SW480 (cell line): ENCODE results near the gene FBXL14.
"Not testable (repeated sequence)": the region's sequence is repeated elsewhere in the genome, so short reads cannot be mapped to it uniquely, and the experiment has no call there.

Experiments used
- DNase-seq: peaks from one replicate; pipeline ENCODE4 v3.0.0-alpha.2; 2016; ENCODE audit warnings: low spot score

FBXL14 gene

DNA sequence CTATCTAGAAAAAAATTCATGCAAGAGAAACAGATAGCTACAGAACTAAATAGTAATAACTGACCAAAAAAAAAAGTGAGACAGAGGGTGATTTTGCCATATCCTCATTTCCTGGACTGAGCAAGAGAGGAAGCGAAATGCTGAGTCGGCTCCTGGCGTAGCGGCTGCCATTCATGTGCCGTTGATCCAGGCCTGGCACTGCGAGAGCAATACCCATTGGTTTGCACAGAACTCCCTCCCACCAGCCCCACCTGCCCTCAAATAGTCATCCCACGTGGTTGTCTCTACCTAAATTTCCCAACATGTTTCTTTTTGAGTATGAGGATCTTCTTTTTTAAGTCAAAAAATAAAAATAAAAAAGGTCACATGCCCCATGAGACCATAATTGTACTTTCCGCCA is 25.2 kb upstream of the FBXL14 start:
- DNase-seq = no peak

DNA sequence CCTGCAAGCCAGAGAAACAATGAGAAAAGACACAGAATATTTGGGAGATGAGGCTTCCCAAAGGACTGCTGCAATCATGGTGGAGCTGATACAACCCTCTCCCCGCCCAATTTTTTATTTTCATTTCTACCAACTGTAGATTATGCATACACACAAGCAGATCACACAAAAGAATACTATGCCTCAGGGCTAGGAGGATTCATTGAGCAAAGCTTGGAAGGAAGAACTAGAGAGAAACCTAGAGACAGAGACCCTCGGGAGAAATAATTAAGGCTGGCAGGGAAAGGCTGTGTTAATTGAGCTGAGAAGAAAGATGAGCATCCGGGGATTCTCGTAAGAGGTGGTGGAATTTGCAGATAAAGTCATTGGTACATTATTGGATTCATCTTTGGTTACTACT is 24.8 kb upstream of the FBXL14 start:
- DNase-seq = no peak

DNA sequence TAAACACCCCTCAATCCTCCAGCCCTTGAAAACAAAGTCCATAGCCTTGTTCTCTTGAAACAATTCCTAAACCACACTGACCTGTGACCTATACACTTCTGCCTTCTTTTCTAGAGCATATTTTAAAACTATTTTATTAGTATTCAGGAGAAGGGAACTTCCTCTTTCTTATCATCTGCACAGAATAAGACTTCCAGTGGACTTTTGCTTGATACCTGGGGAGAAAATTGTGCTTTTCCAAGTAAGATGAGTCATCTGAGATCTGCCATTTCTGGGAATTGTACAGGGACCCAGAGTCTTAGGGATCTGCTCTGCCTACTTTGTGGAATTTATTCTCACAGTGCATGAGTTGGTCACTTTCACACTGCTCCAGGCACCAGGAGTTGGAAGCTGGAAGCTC is 24.1 kb upstream of the FBXL14 start:
- no peak for DNase-seq

DNA sequence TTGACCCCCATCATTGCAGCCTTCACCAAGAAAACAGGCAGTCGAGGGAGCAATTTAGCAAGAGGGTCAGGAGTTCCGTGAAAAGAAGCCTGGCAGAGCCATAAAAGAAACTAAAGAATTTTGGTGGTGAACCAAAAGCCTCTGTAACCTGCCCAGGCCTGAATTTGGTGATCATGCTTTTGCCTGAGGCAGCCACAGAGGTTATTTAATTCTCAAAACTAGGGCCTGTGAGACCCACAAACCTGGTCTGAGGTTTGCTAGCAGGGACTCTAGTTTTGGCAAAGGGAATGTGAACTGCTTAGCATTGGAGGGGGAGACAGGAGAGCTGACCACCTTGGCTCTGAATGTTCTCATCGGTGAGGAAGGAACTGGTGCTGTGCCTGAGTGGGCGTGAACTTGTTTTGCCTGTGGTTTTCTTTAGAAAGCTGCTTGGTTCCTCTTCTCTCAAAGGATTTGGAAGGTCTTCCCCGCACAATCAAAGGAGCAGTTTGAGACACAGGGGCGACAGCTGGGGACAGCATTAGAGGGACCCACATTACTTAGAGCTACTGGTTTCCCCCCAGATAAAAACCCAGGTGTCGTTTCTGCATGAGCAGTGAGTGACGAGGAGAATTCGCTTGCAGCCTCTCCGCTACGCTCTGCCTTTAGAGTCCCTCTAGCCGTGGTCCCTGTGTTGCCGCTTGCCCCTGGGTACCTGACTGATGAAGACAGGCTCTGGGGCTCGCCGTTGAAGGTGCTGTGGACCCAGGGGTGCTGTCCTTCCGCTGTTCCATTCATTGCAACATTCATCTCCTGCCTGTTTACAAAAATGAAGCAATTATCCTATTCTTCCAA is 22.1 kb upstream of the FBXL14 start:
- DNase-seq = no peak

DNA sequence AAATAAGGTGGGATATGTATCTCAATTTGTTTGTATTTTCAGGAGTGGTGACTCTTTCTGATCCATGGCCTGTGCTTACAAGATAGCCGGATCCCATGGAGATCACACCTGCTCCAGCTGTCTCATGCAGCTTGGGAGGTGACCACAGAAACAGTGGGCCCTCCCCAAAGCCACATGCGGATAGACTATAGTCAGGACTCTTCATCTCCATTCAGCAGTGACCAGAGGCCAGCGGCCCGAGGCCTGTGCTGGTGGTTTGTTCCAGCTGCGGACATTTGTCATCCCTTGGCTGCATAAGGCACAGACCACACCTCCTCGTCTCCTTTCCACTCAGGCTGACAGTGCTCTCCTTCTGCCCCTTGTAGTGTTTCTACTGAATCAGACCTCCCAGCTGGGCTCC is 20.0 kb upstream of the FBXL14 start:
- DNase-seq = no peak

DNA sequence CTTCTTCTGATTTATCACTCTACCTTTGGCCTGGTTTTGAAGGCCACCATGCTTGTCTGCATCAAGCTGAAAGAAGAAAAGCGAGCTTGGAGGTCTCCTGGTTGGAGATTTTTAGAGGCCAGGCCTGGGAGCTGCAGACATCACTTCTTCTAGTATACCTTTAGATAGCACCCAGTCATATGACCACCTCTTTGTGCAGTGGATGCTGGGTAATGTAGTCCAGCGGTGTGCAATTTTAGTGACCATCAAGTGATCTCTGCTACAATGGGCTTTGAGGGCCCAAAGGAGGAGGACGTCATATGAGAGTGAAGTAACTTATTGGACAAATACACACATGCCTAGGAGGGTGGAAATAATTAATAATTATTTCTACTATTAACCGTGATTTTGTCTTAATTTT is 19.5 kb upstream of the FBXL14 start:
- no peak for DNase-seq

DNA sequence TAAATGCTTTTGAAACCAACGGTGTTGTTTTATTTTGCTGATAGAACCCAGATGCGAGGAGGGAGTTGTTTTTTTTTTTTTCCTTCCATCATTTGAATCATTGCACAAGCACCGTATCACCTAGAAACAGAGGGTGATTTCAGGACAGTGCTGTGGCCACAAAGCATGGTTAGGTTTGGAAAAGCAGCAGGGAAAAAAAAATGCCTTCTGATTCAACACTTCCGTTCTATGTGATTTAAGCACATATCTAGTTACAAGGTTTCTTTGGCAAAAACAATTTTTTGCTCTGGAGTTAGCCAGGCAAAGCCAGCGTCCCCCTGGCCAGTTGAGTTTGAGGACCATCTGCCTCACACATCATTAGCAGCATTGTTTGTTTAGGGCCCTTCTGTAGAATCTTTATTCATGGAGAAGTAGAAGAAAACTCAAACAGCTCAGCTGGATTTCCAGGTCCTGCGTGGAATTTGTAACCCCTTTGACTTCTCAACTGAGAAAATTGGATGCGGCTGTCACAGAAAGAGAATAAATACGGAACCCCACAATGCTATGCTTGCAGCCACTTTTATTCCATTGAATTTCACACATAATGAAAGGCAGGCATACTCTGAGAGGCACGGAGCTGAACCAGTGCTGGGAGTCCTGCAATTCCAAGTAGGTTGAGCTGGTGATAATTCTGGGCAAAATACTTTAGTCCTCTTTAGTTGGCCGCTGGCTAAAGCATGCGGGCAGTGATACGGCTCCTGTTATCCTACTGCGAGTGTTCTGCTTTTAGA is 17.6 kb upstream of the FBXL14 start:
- DNase-seq = no peak

DNA sequence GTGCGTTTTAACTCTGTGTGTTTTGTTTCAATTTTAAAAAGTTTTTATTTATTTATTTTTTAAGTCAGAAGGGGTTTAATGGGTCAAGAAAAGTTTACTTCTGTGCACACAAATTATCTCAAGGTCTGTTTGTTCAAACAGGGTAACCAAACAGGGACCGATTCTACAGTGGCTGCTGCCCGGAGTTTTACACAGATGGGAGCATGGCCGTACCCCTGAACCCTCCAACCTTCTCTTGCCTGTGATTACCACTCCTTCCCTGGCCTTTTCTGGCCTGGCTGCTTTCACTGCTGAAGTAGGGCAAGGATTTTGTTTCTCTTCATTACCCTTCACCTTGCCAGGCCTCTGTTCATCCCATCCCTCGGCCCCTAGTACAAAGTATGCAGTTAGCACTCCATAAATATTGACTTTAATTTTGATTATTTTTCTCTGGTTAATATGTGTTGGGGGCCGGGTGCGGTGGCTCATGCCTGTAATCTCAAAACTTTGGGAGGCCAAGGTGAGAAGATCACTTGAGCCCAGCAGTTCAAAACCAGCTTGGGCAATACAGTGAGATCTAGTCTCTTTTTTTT is 15.8 kb upstream of the FBXL14 start:
- DNase-seq = no peak

DNA sequence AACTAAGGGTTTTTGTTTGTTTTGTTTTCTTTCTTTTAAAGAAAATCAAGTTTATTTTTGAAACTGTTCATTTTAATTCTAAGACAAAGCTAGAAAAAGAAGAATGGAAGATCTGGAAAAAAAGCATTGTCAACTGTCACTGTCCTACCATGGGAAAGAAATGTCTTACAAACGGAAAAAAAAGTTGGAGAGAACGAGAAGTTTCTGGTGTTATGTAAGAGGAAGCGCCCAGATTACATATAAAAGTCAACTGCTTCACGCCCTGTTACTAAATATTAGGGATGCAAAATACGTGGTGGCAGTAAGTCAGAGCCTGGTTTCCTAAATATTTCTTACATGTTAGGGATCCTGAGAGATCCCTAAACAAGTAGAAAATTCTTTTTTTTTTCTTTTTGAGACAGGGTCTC is 14.3 kb upstream of the FBXL14 start:
- no peak for DNase-seq

DNA sequence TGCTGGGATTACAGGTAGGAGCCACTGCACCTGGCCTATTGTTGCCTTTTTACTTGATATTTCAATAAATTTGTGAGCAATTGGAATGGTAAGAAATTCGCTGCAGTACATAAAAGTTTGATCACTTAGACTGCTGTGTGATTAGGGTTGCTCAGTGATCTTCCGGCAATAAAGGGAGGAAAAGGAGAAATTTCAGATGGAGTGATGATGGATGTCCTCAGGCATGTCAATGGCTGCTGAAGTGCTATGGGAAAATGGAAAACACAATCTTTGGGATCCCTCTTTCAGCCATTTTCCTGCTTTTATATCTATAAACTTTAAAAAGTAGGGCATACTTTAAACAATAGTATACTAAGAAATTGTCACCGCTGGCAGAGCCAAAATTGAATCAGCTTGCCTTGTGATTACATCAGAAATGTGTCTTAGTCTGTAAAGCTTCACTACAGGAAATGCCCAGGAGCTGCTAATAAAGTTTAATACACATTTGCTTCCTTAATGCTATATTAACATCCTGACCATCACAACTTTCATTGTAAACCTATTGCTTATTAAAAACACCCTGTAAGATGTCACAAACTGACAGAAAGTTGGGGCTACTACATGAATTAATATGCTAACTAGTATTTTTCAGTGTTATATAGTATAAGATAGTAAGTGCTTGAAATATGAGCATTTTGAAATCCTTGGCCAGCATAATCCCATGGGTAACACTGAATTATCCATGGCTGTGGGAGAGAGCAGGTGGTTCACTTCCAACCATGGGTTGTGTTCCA is 13.7 kb upstream of the FBXL14 start:
- peak; percentile 46 for DNase-seq

DNA sequence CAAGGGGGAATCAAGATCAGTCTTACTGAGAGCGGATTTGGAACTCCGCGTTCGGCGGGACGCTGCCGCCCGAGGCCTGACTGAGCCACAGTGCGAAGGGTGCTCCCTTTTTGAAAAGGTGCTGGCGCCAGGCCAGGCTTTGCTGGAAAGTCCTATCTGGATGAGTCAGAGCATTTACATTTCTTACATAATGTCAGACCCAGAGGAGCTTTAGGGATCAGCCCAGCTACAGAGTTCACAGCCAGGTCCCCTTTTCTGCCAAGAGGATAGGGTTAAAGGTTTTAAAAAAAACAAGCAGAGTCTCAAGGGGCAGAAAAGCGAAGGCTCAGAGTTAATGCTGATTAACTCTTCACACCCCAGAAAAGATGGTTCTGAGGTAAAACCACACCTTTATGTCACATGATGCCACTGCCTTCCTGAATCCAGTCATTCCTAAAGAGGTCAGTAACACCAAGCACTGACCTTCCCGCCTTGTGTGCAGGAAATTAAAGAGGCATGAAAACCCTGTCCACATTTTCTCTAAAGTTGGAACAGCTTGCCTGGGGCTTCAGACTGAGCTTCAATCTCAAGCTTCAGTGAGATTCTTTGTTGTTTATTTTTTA is 11.7 kb upstream of the FBXL14 start:
- peak; percentile 97 for DNase-seq

DNA sequence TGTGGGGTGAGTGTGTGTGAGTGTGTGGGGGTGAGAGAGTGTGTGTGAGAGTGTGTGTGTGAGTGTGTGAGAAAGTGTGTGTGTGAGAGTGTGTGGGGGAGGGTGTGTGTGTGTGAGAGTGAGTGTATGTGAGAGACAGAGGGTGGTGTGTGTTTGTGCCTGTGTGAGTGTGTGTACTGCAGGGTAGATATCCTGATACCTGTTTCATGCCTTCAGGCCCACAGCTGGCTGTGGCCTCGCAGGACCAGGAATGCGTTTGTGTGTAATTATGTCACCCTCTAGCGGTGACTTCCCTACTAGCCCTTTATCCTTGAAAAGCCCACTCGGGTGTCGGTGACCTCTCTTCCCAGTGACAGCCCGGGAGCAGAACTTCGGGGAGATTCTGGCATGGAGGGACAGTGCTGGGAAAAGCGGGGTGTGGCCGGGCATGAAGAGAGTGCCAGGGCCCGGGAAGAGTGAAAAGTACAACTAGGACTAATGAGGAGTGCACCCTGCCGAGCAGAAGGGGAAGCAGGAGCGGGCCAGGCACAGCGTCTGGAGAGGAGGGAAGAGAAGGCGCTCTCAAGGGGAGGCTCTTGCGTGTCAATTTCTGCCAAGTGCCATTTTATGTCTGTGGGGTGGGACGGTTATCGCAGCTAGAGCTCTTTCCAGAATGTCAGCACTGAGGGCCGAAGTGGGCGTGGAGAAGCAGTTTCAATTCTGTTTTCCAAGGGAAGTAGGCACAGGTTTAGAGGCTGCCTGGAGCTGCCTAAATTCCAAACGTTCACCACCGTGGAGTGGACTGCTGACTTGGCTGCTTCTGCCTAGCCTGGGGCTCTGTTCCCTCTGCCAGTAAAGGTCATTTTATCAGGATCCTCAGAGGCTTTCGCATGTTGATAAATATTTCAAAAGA is 11.0 kb upstream of the FBXL14 start:
- peak; percentile 93 for DNase-seq

DNA sequence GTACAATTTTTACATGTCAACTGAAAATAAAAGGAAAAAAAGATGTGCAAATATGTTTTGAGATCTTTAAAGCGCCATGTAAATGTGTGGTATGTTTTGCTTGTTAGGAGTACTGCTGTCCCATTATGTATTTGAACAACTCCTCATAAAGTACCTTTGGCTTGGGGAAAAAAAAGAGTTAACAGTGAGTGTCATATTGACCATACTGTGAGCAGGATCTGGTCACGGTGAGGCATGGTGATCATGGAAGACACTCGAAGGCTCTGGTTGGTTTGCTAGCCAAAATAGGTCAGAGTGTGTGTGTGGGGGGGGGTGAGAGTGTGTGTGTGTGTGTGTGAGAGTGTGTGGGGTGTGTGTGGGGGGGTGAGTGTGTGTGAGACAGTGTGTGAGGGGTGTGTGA is 10.1 kb upstream of the FBXL14 start:
- DNase-seq = no peak

DNA sequence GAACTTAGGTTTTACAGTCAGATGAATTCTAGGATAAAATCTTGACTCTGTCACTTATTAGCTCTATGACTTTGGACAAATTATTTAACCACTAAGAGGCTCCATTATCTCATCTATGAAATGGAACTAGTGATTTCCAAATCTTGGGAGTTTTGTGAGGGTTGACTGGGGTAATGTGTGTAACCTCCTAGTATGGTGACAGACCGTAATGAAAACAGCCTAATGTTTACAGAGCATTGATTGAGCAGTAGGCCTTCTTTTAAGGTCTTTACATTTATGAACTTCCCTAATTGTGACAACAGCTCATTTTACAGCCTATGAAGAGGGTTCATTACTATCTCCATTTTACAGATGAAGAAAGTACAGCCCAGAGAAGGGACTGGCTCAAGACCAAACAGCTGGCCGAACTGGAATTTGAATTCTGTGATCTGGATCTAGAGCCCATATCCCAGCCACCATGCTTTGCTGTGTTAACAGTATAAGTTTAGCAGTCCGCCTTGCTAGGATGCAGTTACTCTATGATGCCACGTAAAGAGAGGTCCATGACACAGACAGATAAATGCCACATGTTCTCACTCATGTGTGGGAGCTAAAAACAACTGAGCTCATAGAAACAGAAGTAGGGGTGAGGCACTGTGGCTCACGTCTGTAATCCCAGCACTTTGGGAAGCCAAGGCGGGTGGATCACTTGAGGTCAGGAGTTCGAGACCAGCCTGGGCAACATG is 9.1 kb upstream of the FBXL14 start:
- no peak for DNase-seq

DNA sequence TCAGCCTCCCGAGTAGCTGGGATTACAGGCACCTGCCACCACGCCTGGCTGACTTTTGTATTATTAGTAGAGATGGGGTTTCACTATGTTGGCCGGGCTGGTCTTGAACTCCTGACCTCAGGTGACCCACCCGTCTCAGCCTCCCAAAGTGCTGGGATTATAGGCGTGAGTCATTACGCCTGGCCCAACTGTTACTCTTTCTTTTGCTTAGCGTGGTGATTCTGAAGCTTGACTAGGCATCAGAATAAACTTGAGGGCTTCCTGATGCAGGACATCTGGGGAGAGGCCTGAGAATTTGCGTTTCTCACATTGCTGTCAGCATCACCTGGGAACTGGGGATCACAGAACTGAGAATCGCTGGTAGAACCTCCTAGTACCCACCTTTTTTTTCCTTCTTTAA is 8.3 kb upstream of the FBXL14 start:
- not testable (repeated sequence) for DNase-seq

DNA sequence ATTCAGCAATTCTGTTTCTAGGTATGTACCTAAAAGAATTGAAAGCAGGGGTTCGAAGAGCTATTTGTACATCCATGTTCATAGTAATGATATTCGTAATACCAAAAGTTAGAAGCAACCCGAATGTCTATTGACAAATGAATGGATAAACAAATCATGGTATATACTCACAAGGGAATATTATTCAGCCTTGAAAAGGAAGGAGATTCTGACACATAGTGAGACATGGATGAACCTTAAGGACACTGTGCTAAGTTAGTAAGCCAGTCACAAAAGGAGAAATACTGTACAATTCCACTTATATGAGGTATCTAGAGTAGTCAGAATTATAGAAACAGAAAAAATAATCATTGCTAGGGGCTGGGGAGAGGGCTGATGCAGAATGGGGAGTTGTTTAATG is 4.4 kb upstream of the FBXL14 start:
- no peak for DNase-seq

DNA sequence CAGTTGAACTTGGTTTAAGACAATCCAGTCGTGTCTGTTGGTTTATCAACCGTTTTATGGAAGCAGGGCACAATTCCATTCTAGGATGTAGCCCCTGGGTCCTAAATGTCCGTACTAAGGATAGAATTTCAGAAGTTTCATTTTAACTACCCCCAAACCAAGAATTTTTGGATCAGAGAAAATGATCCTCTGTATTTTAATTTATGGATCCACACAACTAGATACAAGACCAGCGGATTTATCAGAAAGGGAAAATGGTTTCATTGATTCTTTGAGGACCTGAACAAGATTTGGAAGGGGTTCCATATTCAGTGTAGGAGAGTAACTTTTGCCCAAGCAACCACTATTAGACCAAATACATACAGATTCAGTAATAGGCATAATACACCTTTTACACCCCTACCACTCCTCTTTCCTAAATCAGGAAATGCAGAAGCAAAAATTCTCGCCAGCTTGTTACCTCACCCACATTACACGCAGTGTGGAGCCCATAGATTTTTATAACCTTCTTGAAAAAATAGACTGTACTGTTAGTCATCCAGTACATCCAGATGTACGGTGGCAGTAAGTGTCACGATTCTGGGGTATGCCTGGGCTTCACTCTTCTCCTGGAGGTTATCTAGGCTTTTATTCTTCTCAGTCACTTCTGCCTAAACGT is 1.4 kb upstream of the FBXL14 start:
- no peak for DNase-seq

DNA sequence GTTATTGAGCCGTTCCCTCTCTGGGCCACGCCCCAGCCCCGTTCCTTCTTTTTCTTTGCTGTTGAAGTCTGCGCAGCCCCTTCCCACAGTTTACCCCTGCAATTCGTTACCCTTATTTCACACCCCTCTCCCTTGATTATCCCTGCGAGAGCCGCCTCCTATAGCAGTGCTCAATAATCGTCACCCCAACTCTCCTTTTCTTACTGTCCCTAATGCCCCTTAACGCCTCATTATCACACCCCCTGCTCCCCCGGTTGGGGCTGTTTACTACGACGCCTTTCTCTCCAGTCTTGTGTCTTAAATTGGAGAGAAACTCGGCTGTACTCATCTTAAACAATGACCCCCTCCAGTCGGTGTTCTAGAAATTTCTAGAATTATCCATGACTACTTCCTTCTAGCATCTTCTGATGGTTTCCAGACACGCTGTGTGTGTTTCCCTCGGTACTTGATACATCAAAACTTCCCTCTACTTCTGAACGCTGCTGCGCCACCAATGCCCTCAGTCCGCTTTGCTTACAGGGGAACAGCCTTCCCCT is 713 bp upstream of the FBXL14 start:
- no peak for DNase-seq

DNA sequence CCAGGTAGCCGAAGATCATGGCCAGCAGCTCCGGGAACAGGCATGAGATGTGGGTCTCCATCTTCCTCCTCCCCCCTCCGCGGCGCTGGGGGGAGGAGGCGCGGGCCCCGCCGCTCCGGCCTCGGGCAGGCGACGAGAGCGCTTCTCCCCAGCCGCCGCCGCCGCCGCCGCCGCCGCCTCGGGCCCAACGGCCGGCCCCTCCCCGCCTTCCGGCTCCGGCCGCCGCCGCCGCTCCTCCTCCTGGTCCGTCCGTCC is 448 bp downstream of the FBXL14 start:
- DNase-seq = peak; percentile 86
